Mesenteric fat pad (tissue), 1 donor: ENCODE data around the gene CALN1. TPM values are rescaled to one million over a fixed set of nuclear protein-coding genes. Genes with fewer than 3 reads are reported as not detected.
"Not testable (repeated sequence)": the region's sequence is repeated elsewhere in the genome, so short reads cannot be mapped to it uniquely, and the experiment has no call there.

ENCODE experiments used
- DNase-seq: peaks from one replicate; pipeline ENCODE4 v3.0.0-alpha.2; 2020; ENCODE audit warnings: low spot score
- total RNA-seq: library from RNA; stranded (reverse); fragmentation: NEBNext Ultra II Directional; extraction: Animal tissue kit (Norgen Biotek cat#: 25700); gene quantifications from one replicate; pipeline ENCODE4 v1.2.1, GENCODE V29; 2021
- donor health status: DM: yes; HTN: yes; CAD: no.

CALN1 gene
- total RNA-seq, 1 donor from 2014 or later: not detected

DNA sequence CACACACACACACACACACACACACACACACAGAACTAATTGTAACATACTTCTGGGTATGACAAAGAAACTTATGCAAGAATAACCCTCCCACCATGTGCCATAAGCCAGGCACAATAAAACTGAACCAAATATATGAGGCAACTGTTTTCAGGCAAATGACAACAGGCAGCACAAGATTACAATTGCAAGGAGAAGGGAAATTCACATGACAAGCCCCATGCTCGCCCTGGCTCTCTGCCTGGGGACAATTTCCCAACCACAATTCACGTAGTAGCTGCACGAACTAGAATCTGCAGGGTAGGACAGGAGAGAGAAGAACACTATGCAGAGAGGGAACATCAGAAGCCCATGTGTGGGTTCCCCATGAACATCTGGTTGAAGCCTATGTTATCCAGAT lies 143.3 kb downstream of the CALN1 start:
- DNase-seq: no peak

DNA sequence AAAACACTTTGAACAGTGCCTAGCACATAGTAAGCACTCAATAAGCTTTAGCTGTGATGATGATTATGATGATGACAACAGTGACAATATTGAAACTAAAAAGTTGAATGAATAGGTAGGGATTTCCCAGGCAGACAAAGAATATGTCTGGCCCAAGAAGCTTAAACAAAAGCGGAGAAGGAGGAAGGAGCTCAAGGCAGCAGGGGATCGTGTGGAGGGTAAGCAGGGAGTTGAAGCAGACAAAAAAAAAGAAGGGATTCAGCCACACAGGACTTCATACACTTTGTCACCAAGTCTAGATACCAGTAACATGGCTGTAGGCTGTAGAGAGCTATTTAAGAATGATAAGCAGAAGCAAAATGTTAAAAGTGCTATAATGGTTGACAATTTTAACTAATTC lies 144.0 kb downstream of the CALN1 start:
- no peak for DNase-seq

DNA sequence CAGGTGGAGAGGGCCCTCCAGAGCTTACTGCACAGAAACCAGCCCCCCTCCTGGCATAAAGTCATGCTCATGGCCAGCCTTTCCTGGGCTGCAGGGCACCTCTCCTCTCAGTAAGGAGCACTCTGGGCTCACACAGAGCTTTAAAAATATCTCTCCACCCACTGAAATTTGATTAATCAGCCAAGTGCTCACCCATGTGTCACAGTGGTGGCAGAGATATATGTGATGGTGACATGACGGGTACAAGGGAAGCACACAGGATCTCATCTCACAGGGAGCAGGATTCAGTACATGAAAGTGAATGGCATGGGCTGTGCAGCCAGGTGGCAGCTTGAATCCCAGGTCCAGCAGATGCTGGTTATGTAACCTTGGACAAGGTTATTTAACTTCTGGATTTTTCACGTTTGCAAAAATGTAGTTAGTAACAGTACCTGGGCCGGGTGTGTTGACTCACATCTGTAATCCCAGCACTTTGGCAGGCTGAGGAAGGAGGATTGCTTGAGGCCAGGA lies 144.8 kb downstream of the CALN1 start:
- DNase-seq: no peak

DNA sequence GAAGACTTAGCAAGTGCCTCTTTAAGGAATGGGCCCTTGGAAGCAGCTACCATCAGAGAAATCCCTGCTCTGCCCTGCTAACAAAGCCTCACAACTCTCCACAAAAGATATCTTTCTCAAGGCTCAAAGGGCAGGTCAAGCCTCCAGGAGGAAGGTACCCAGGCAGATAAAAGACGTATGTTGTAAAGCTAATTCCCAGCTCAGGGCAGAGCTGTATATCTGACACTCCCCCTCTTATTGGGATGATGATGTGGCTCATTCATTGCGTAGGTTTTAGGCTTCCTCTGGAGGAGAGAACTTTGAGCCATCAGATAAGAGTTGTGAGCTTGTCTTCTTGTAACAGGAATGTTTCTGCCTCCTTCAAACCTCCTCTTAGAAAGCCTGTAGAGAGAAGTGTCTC lies 145.4 kb downstream of the CALN1 start:
- DNase-seq: no peak

GRCh38 chr7:72265071-72265904 lies 146.8 kb downstream of the CALN1 start:
- no peak for DNase-seq

- DNase-seq: no peak
Observed at GRCh38 chr7:72260406-72260805, 151.7 kb downstream of the CALN1 start.

DNA sequence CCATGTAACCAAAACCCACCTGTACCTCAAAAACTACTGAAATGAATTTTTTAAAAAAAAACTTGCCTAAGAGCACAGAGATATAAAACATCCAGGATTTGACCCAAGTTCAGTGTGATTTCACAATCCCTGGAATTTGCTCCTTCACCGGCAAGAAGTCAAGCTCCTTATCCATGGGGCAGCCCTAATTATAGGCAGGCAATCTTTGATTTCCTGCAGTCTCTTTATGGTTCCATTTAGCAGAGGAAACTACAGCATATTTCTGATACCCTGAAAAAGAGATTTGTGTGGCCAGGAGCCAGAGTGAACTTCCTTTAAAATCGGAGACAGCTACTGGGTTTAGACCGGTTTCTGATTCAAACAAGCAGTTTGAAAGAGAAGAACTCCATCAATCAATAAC lies 154.1 kb downstream of the CALN1 start:
- no peak for DNase-seq

GRCh38 chr7:72254455-72254854 lies 157.7 kb downstream of the CALN1 start:
- no peak for DNase-seq

DNA sequence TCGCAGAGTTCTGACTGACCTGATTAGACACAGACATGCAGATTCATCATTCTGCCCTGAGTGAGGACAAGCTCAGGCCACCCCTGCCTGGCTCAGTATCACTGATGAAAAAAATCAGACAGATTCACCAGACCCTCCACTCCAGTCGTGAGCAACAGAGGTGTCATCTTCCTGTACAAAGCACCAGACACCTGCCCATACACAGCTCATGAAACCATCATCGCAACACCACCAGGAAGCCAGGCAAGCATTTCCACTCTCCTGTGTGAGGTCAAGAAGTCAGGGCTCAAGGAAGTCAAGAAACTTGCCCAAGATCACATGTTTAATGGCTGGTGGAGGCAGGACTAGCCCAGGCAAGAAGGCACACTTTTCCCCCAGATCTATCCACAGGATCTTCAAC lies 163.0 kb downstream of the CALN1 start:
- DNase-seq: no peak

DNA sequence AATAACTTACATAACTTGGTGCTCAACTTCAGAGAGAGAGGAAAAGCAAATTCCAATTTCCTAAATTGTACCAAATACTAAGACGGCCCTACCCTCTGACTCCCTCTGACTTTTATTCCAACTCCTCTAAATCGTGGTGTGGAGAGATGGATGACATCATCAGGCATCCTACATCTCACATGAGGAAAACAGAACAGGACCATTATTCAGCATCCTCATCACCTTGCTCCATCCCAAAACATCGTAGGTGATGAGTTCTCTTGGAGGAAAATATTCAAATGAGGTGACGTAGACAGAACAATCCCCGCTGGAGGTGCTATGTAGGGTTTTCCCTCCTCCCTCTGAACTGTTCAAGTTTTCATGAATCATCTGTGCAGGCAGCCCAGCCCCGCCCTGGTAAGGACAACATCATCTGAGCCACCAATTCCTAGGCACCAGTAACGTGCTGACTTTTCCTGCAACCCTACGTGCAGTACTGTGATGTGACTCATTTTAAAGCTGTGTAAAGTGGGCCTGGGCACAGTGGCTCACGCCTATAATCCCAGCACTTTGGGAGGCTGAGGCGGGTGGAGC lies 167.2 kb downstream of the CALN1 start:
- DNase-seq: no peak

DNA sequence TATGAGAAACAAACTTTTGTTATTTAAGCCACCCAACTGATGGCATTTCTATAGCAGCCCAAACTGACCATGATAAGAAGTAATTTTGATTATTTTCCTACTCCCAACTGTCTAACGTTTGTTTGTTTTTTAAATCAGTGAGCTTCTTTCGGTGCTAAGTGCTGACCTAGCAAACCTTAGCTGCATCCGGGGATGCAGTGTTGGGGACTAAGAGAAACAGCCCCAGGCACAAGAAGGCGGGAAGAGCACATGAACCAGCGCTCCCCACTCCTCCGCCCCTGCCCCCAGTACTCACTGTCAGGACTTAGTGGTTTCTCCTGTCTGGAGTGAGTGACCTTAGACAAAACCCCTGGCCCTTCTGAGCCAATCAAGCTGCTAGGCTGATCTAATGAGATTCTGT lies 168.8 kb downstream of the CALN1 start:
- no peak for DNase-seq

GRCh38 chr7:72235351-72235750 lies 176.8 kb downstream of the CALN1 start:
- no peak for DNase-seq

DNA sequence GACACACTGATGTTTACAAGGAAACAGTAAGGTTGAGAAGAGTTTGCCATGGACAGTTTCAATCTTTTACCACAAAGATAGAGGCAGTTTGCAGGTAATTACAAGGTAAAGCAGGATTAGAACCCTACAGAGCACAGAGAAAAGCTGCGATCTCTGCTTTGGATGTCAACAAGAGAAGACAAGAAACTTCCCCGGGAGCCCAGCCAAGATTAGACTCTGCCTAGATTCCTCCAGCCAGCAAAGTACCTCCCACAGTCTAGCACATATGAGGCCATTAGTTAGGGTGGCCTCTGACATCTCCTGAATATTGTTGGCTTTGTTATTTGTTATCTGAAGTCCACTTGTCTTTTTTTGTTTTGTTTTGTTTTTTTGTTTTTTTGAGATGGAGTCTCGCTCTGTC lies 178.1 kb downstream of the CALN1 start:
- DNase-seq: no peak

GRCh38 chr7:72230281-72230680 lies 181.9 kb downstream of the CALN1 start:
- no peak for DNase-seq

GRCh38 chr7:72223351-72223750 lies 188.8 kb downstream of the CALN1 start:
- no peak for DNase-seq

DNA sequence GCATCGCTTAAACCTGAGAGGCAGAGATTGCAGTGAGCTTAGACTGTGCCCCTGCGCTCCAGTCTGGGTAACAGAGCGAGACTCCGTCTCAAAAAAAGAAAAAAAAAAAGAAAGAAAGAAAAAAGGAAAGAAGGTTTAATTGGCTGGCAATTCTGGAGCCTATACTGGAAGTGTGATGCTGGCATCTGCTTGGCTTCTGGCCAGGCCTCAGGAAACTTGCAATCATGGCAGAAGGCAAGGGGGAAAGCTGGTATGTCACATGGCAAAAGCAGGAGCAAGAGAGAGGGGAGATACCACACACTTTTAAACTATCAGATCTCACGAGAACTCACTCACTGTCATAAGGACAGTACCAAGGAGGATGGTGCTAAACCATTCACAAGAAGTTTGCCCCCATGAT lies 190.0 kb downstream of the CALN1 start:
- no peak for DNase-seq

GRCh38 chr7:72219500-72219899 lies 192.6 kb downstream of the CALN1 start:
- DNase-seq: no peak

DNA sequence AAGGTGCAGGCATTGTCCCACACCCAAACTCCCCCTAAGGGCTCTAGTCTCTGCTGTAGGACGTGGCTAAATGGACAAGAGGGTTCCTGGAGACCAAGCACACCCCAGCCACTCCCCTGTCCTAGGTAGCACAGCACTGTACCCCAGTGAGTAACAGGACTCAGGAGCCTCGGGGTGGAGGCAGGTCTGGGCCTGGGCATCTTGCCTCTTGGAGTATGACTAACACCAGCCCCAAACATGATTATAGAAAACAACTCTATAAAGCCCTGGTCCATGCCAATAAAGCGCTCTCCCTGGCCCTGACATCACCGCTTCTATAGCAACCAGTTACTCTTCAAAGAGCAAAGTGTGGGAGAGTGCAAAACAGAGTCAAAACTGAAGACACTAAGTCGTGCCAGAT lies 195.0 kb downstream of the CALN1 start:
- DNase-seq: no peak

GRCh38 chr7:72213769-72214168 lies 198.4 kb downstream of the CALN1 start:
- DNase-seq: no peak

DNA sequence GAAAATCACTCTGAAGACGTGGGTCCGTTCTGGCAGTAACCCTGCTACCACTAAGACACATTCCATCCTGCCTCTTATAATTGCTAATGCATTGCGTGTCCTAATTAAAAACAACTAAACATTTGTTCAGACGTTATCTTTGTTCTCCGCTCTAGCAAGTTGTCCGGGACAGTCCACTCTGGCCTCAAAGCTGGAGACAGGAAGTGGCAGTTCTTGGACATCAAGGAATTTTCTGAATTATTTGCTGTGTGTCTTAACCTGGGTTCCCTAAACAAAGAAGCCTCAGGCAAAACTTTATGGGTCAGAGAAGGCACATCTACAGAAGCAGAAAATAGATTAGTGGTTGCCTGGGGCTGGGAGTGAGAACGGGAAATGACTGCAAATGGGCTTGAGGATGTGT lies 199.1 kb downstream of the CALN1 start:
- no peak for DNase-seq

GRCh38 chr7:72211175-72211574 lies 201.0 kb downstream of the CALN1 start:
- DNase-seq: no peak

- not testable (repeated sequence) for DNase-seq
Observed at GRCh38 chr7:72209006-72209405, 203.1 kb downstream of the CALN1 start.

- no peak for DNase-seq
Observed at GRCh38 chr7:72196176-72196575, 216.0 kb downstream of the CALN1 start.
